Activated B cell treated with CpG ODN at 0.5 μM for 24 hours (primary cell): Measurements from ENCODE around the gene RYR2. TPM values are rescaled to one million over a fixed set of nuclear protein-coding genes. Genes with fewer than 3 reads are reported as not detected.

Source experiments
- ATAC-seq: fragments of 200-7000 bp; cut with Tn5 transposase; one replicate; pipeline ENCODE4 v1.10.0; 2021; ENCODE audit warnings: low read depth, mild to moderate bottlenecking, moderate library complexity
- CTCF ChIA-PET: fragments of 350-600 bp; sonication (Branson Sonifier 250); formaldehyde crosslinking; loops from one replicate; lab custom pipeline; 2021; ENCODE audit warnings: antibody characterized with exemption; lab: Charles Lee
- POLR2A ChIA-PET: fragments of 350-600 bp; sonication (Branson Sonifier 250); formaldehyde crosslinking; loops from one replicate; lab custom pipeline; 2021; ENCODE audit warnings: antibody characterized with exemption; lab: Charles Lee
- DNase-seq: peaks from one replicate; pipeline ENCODE4 v3.0.0; 2022
- H3K27ac Mint-ChIP-seq: one replicate; pipeline ENCODE4 v1.8.0; 2020; ENCODE audit warnings: mixed read lengths
- H3K27me3 Mint-ChIP-seq: one replicate; pipeline ENCODE4 v1.8.0; 2021; ENCODE audit warnings: mixed read lengths
- H3K36me3 Mint-ChIP-seq: one replicate; pipeline ENCODE4 v1.8.0; 2021; ENCODE audit warnings: low read depth, mixed read lengths
- H3K4me1 Mint-ChIP-seq: one replicate; pipeline ENCODE4 v1.8.0; 2021; ENCODE audit warnings: mixed read lengths
- H3K4me3 Mint-ChIP-seq: one replicate; pipeline ENCODE4 v1.8.0; 2020; ENCODE audit warnings: mild to moderate bottlenecking, mixed read lengths
- H3K9me3 Mint-ChIP-seq: one replicate; pipeline ENCODE4 v1.8.0; 2020; ENCODE audit warnings: mixed read lengths
- intact Hi-C: fragments of 100-400 bp; cut with micrococcal nuclease; formaldehyde crosslinking; loops from one replicate; pipeline ENCODE4 v1.15.1; 2024
- total RNA-seq: library from RNA; stranded (reverse); gene quantifications from 2 replicates; pipeline ENCODE4 v1.2.3, GENCODE V29; 2022
- TF ChIP-seq, protein P1 (sequence below): fragments of 200-600 bp; IDR thresholded peaks from one replicate; pipeline ENCODE4 v1.8.0; 2022; ENCODE audit warnings: antibody characterized with exemption, mild to moderate bottlenecking

Gene RYR2
- total RNA-seq, 1 donor from 2014 or later, result not detected

DNA sequence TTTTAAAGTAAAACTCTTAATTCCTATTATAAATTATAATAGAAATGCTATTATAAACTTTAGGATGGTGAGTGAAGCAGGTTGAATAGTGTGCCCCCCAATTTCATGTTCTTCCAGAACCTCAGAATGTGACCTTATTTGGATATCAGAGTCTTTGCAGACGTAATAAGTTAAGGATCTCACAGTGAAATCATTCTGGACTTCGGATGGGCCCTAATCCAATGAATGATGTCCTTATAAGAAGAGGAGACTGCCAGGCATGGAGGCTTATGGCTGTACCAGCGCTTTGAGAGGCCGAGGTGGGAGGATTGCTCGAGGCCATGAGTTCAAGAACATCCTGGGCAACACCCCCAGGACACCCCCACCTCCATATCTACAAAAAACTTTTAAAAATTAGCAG is 28.4 kb upstream of the RYR2 start:
- POLR2A ChIA-PET, result no interaction called here
- no peak for DNase-seq
- no peaks in the 10 kb centered on the region for H3K27me3 Mint-ChIP-seq
- H3K27ac Mint-ChIP-seq, result no peak overlapping the region
- H3K9me3 Mint-ChIP-seq, result no peaks in the 10 kb centered on the region
- no peaks in the 10 kb centered on the region for H3K36me3 Mint-ChIP-seq
- H3K4me3 Mint-ChIP-seq, result no peak overlapping the region
- no peak for ATAC-seq
- TF ChIP-seq, protein P1, sequence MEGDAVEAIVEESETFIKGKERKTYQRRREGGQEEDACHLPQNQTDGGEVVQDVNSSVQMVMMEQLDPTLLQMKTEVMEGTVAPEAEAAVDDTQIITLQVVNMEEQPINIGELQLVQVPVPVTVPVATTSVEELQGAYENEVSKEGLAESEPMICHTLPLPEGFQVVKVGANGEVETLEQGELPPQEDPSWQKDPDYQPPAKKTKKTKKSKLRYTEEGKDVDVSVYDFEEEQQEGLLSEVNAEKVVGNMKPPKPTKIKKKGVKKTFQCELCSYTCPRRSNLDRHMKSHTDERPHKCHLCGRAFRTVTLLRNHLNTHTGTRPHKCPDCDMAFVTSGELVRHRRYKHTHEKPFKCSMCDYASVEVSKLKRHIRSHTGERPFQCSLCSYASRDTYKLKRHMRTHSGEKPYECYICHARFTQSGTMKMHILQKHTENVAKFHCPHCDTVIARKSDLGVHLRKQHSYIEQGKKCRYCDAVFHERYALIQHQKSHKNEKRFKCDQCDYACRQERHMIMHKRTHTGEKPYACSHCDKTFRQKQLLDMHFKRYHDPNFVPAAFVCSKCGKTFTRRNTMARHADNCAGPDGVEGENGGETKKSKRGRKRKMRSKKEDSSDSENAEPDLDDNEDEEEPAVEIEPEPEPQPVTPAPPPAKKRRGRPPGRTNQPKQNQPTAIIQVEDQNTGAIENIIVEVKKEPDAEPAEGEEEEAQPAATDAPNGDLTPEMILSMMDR, result no peak
- no peaks in the 10 kb centered on the region for H3K4me1 Mint-ChIP-seq
- intact Hi-C loops, result no loop called here
- CTCF ChIA-PET, result no interaction called here

DNA sequence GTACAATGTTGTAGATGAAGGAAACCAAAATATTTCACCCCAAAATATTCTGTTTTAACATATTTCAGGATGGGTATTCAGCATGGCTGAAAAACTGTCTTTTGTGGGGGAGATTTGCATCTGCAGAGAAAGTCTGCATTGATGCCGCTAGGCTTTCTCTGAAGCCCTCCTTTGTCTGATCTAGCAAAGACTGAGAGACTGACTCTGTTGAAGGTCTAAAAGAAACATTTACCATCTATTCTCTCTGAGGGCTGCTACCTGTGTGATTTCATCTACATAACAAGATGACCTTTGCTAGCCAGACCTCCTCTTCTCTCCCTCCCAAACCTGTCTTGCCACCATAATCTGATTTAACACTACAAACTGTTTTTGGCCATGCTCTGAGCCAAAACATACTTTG is 25.4 kb upstream of the RYR2 start:
- no peaks in the 10 kb centered on the region for H3K36me3 Mint-ChIP-seq
- intact Hi-C loops, result no loop called here
- TF ChIP-seq, protein P1, result no peak
- ATAC-seq (no peak), DNase-seq (no peak)
- H3K4me3 Mint-ChIP-seq, result no peak overlapping the region
- no peaks in the 10 kb centered on the region for H3K27me3 Mint-ChIP-seq
- no peaks in the 10 kb centered on the region for H3K4me1 Mint-ChIP-seq
- H3K9me3 Mint-ChIP-seq, result no peaks in the 10 kb centered on the region
- ChIA-PET POLR2A (no interaction called here), CTCF (no interaction called here)
- no peak overlapping the region for H3K27ac Mint-ChIP-seq

DNA sequence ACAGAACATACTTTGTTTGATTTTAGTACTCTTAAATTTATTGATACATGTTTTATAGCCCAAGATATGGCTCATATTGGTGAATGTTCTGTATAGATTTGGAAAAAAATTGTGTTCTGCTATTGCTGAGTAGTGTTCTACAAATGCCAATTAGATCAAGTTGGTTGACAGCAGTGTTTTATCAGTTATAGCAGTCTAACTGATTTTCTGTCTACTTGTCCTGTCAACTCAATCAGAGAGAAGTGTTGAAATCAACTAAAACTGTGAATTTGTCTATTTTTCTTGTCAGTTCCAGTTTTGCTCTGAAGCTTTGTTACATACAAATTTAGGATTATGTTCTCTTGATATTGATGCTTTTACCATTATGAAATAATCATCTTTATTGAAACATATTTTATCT is 23.1 kb upstream of the RYR2 start:
- ChIA-PET CTCF (no interaction called here), POLR2A (no interaction called here)
- Mint-ChIP-seq H3K27me3 (no peaks in the 10 kb centered on the region), H3K36me3 (no peaks in the 10 kb centered on the region), H3K9me3 (no peaks in the 10 kb centered on the region), H3K4me1 (no peaks in the 10 kb centered on the region), H3K27ac (no peak overlapping the region), H3K4me3 (no peak overlapping the region)
- intact Hi-C loops, result no loop called here
- TF ChIP-seq, protein P1, result no peak
- DNase-seq (no peak), ATAC-seq (no peak)

DNA sequence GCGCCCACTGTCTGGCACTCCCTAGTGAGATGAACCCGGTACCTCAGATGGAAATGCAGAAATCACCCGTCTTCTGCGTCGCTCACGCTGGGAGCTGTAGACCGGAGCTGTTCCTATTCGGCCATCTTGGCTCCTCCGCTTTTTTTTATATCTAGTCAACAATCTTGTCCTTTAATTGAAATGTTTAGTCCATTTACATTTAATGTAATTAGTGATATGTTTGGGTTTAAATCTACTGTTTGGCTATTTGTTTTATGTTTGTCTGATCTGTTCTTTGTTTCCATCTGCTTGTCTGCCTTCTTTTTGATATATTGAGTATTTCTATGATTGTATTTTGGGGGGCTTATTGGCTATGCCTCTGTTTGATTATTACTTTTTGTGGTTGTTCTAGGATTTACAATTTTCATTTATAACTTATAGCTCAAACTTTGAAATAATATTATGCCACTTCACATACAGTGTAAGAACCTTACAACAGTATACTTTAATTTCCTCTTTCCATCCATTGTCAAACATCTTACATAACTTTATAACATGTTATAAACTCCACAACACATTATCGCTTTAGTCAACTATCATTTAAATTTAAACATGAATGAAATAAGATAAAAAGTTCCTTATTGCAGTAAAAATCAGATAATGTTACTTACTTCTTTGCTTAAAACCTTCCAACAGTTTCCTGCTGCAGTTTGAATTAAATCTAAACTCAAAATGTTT is 16.5 kb upstream of the RYR2 start:
- Mint-ChIP-seq H3K4me3 (no peak overlapping the region), H3K27me3 (peaks cover 6% of the 10 kb centered on the region), H3K36me3 (no peaks in the 10 kb centered on the region), H3K9me3 (peaks cover 7% of the 10 kb centered on the region), H3K27ac (no peak overlapping the region), H3K4me1 (no peaks in the 10 kb centered on the region)
- TF ChIP-seq, protein P1, result no peak
- CTCF ChIA-PET, result no interaction called here
- POLR2A ChIA-PET, result no interaction called here
- DNase-seq (no peak), ATAC-seq (no peak)
- intact Hi-C loops, result no loop called here

DNA sequence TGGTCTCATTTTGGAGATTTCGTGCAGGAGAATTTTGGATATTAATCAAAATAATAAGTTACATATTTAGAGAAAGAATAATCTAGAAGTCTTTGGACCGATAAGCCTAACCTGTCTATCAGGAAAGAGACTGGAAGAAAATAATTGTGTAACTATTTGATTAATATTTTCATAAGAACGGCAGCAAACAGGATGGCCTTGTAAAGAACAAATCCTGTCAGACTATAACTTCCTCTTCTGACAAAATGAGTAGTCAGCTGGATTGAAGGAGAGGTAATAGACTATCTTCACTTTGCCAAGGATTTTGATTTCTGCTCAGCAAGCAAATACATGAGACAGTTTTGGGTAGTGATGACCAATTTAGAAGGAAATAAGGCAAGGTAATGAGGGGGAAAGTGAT is 12.7 kb upstream of the RYR2 start:
- ChIA-PET POLR2A (no interaction called here), CTCF (no interaction called here)
- intact Hi-C loops, result no loop called here
- Mint-ChIP-seq H3K4me3 (no peak overlapping the region), H3K27me3 (peaks cover 7% of the 10 kb centered on the region), H3K27ac (no peak overlapping the region), H3K4me1 (no peaks in the 10 kb centered on the region), H3K36me3 (no peaks in the 10 kb centered on the region), H3K9me3 (peaks cover 7% of the 10 kb centered on the region)
- ATAC-seq, result no peak
- TF ChIP-seq, protein P1, result no peak
- no peak for DNase-seq
